Measurements from ENCODE around the gene PKDCC.
"Not testable (repeated sequence)": the region's sequence is repeated elsewhere in the genome, so short reads cannot be mapped to it uniquely, and the experiment has no call there.

Gene PKDCC

GRCh38 chr2:42077343-42077742 lies 29.5 kb downstream of the PKDCC start:
- H3K18ac ChIP-seq (ENCODE audit: low read length), result no peak overlapping the region
- no peaks in the 10 kb centered on the region for H3K79me2 ChIP-seq (ENCODE audit: control insufficient read depth, insufficient read depth, low read length)
- no peak overlapping the region for H3K23ac ChIP-seq (ENCODE audit: low read length)
- H3K36me3 ChIP-seq (ENCODE audit: control insufficient read depth, insufficient read depth, low read length), result no peaks in the 10 kb centered on the region
- H2AK5ac ChIP-seq (ENCODE audit: low read length), result no peak overlapping the region
- H3K4me1 ChIP-seq (ENCODE audit: control insufficient read depth, low read depth, low read length), result no peaks in the 10 kb centered on the region
- no peak overlapping the region for H3K27ac ChIP-seq (ENCODE audit: low read depth, low read length)
- H3K4ac ChIP-seq (ENCODE audit: low read depth, low read length), result no peak overlapping the region
- no peak overlapping the region for H3K9ac ChIP-seq (ENCODE audit: low read length)
- H3K56ac ChIP-seq (ENCODE audit: low read length), result no peak overlapping the region
- no peak overlapping the region for H4K8ac ChIP-seq (ENCODE audit: low read depth, low read length)
- no peak overlapping the region for H3K4me3 ChIP-seq (ENCODE audit: low read length)
- no peak overlapping the region for H2BK15ac ChIP-seq (replicated peaks; ENCODE audit: low read depth)
- no CpG with 5 or more reads among the region's 2 CpGs for WGBS (ENCODE audit: extremely low coverage, insufficient coverage, low lambda C conversion rate)
- no peaks in the 10 kb centered on the region for H3K27me3 ChIP-seq (ENCODE audit: insufficient read depth, low read length, poor library complexity)
- DNase-seq, result no peak
- no peak overlapping the region for H3K4me2 ChIP-seq (ENCODE audit: low read length)
- no peak overlapping the region for H2BK5ac ChIP-seq (ENCODE audit: low read length)
- no peaks in the 10 kb centered on the region for H3K79me1 ChIP-seq (ENCODE audit: low read length)
- no peak overlapping the region for H2BK120ac ChIP-seq (ENCODE audit: low read depth, low read length)
- H4K5ac ChIP-seq (ENCODE audit: low read length), result no peak overlapping the region

GRCh38 chr2:42079737-42080287 lies 32.0 kb downstream of the PKDCC start:
- WGBS (ENCODE audit: extremely low coverage, insufficient coverage, low lambda C conversion rate), result 100% methylated on average over 1 of the region's 3 CpGs
- Histone ChIP-seq H3K27me3 (ENCODE audit: insufficient read depth, low read length, poor library complexity) (no peaks in the 10 kb centered on the region), H3K4me3 (ENCODE audit: low read length) (no peak overlapping the region), H3K4ac (ENCODE audit: low read depth, low read length) (no peak overlapping the region), H3K9ac (ENCODE audit: low read length) (no peak overlapping the region), H2AK5ac (ENCODE audit: low read length) (no peak overlapping the region), H2BK120ac (ENCODE audit: low read depth, low read length) (no peak overlapping the region), H3K56ac (ENCODE audit: low read length) (no peak overlapping the region), H3K23ac (ENCODE audit: low read length) (no peak overlapping the region), H3K4me2 (ENCODE audit: low read length) (no peak overlapping the region), H2BK5ac (ENCODE audit: low read length) (no peak overlapping the region), H3K27ac (ENCODE audit: low read depth, low read length) (no peak overlapping the region), H4K5ac (ENCODE audit: low read length) (no peak overlapping the region), H2BK15ac (replicated peaks; ENCODE audit: low read depth) (no peak overlapping the region), H3K18ac (ENCODE audit: low read length) (no peak overlapping the region), H3K36me3 (ENCODE audit: control insufficient read depth, insufficient read depth, low read length) (no peaks in the 10 kb centered on the region), H3K79me1 (ENCODE audit: low read length) (no peaks in the 10 kb centered on the region), H4K8ac (ENCODE audit: low read depth, low read length) (no peak overlapping the region), H3K79me2 (ENCODE audit: control insufficient read depth, insufficient read depth, low read length) (no peaks in the 10 kb centered on the region), H3K4me1 (ENCODE audit: control insufficient read depth, low read depth, low read length) (no peaks in the 10 kb centered on the region)
- no peak for DNase-seq

GRCh38 chr2:42081151-42081550 lies 33.3 kb downstream of the PKDCC start:
- H3K36me3 ChIP-seq (ENCODE audit: control insufficient read depth, insufficient read depth, low read length); H3K27ac ChIP-seq (ENCODE audit: low read depth, low read length); H3K79me1 ChIP-seq (ENCODE audit: low read length); H3K23ac ChIP-seq (ENCODE audit: low read length); H3K79me2 ChIP-seq (ENCODE audit: control insufficient read depth, insufficient read depth, low read length); H2AK5ac ChIP-seq (ENCODE audit: low read length); H4K8ac ChIP-seq (ENCODE audit: low read depth, low read length); H4K5ac ChIP-seq (ENCODE audit: low read length); H3K4ac ChIP-seq (ENCODE audit: low read depth, low read length); H3K9ac ChIP-seq (ENCODE audit: low read length); H2BK120ac ChIP-seq (ENCODE audit: low read depth, low read length); H3K27me3 ChIP-seq (ENCODE audit: insufficient read depth, low read length, poor library complexity); H3K56ac ChIP-seq (ENCODE audit: low read length); H3K4me3 ChIP-seq (ENCODE audit: low read length); H3K18ac ChIP-seq (ENCODE audit: low read length); DNase-seq; H3K4me2 ChIP-seq (ENCODE audit: low read length); H2BK5ac ChIP-seq (ENCODE audit: low read length); H2BK15ac ChIP-seq (replicated peaks; ENCODE audit: low read depth); H3K4me1 ChIP-seq (ENCODE audit: control insufficient read depth, low read depth, low read length): not testable (repeated sequence)
- WGBS (ENCODE audit: extremely low coverage, insufficient coverage, low lambda C conversion rate), result no CpG with 5 or more reads among the region's 4 CpGs

GRCh38 chr2:42082016-42082415 lies 34.2 kb downstream of the PKDCC start:
- no CpG with 5 or more reads among the region's 2 CpGs for WGBS (ENCODE audit: extremely low coverage, insufficient coverage, low lambda C conversion rate)
- no peaks in the 10 kb centered on the region for H3K4me1 ChIP-seq (ENCODE audit: control insufficient read depth, low read depth, low read length)

GRCh38 chr2:42084231-42084671 lies 36.4 kb downstream of the PKDCC start:
- DNase-seq, result no peak

More at GRCh38 chr2:42082016-42082415, 34.2 kb downstream of the PKDCC start:
- Histone ChIP-seq H2BK120ac (ENCODE audit: low read depth, low read length) (no peak overlapping the region), H3K4me2 (ENCODE audit: low read length) (no peak overlapping the region), H2BK15ac (replicated peaks; ENCODE audit: low read depth) (no peak overlapping the region), H3K79me2 (ENCODE audit: control insufficient read depth, insufficient read depth, low read length) (no peaks in the 10 kb centered on the region), H3K27ac (ENCODE audit: low read depth, low read length) (no peak overlapping the region), H3K79me1 (ENCODE audit: low read length) (no peaks in the 10 kb centered on the region), H3K56ac (ENCODE audit: low read length) (no peak overlapping the region), H2BK5ac (ENCODE audit: low read length) (no peak overlapping the region), H2AK5ac (ENCODE audit: low read length) (no peak overlapping the region), H3K4me3 (ENCODE audit: low read length) (no peak overlapping the region), H3K9ac (ENCODE audit: low read length) (no peak overlapping the region), H3K23ac (ENCODE audit: low read length) (no peak overlapping the region), H3K18ac (ENCODE audit: low read length) (no peak overlapping the region), H3K4ac (ENCODE audit: low read depth, low read length) (no peak overlapping the region), H4K8ac (ENCODE audit: low read depth, low read length) (no peak overlapping the region), H3K27me3 (ENCODE audit: insufficient read depth, low read length, poor library complexity) (no peaks in the 10 kb centered on the region), H3K36me3 (ENCODE audit: control insufficient read depth, insufficient read depth, low read length) (no peaks in the 10 kb centered on the region), H4K5ac (ENCODE audit: low read length) (no peak overlapping the region)
- no peak for DNase-seq

GRCh38 chr2:42085070-42085469 lies 37.2 kb downstream of the PKDCC start:
- H3K27ac ChIP-seq (ENCODE audit: low read depth, low read length); H3K4me3 ChIP-seq (ENCODE audit: low read length); H3K56ac ChIP-seq (ENCODE audit: low read length); H3K79me1 ChIP-seq (ENCODE audit: low read length); H3K27me3 ChIP-seq (ENCODE audit: insufficient read depth, low read length, poor library complexity); H4K5ac ChIP-seq (ENCODE audit: low read length); DNase-seq; H3K79me2 ChIP-seq (ENCODE audit: control insufficient read depth, insufficient read depth, low read length); H3K4ac ChIP-seq (ENCODE audit: low read depth, low read length); H3K4me2 ChIP-seq (ENCODE audit: low read length); H2AK5ac ChIP-seq (ENCODE audit: low read length); H3K4me1 ChIP-seq (ENCODE audit: control insufficient read depth, low read depth, low read length); H2BK5ac ChIP-seq (ENCODE audit: low read length); H4K8ac ChIP-seq (ENCODE audit: low read depth, low read length); H3K18ac ChIP-seq (ENCODE audit: low read length); H3K36me3 ChIP-seq (ENCODE audit: control insufficient read depth, insufficient read depth, low read length); H2BK15ac ChIP-seq (replicated peaks; ENCODE audit: low read depth); H3K9ac ChIP-seq (ENCODE audit: low read length); H2BK120ac ChIP-seq (ENCODE audit: low read depth, low read length); H3K23ac ChIP-seq (ENCODE audit: low read length): not testable (repeated sequence)
- no CpG with 5 or more reads among the region's 4 CpGs for WGBS (ENCODE audit: extremely low coverage, insufficient coverage, low lambda C conversion rate)

More at GRCh38 chr2:42084231-42084671, 36.4 kb downstream of the PKDCC start:
- no peak overlapping the region for H3K4me2 ChIP-seq (ENCODE audit: low read length)
- WGBS (ENCODE audit: extremely low coverage, insufficient coverage, low lambda C conversion rate), result no CpG with 5 or more reads among the region's 6 CpGs
- H3K56ac ChIP-seq (ENCODE audit: low read length), result no peak overlapping the region
- H2BK15ac ChIP-seq (replicated peaks; ENCODE audit: low read depth), result no peak overlapping the region
- H2BK5ac ChIP-seq (ENCODE audit: low read length), result no peak overlapping the region
- H3K9ac ChIP-seq (ENCODE audit: low read length), result no peak overlapping the region
- H4K8ac ChIP-seq (ENCODE audit: low read depth, low read length), result no peak overlapping the region
- H3K36me3 ChIP-seq (ENCODE audit: control insufficient read depth, insufficient read depth, low read length), result no peaks in the 10 kb centered on the region
- no peaks in the 10 kb centered on the region for H3K79me2 ChIP-seq (ENCODE audit: control insufficient read depth, insufficient read depth, low read length)
- no peak overlapping the region for H3K4me3 ChIP-seq (ENCODE audit: low read length)
- no peaks in the 10 kb centered on the region for H3K27me3 ChIP-seq (ENCODE audit: insufficient read depth, low read length, poor library complexity)
- no peaks in the 10 kb centered on the region for H3K79me1 ChIP-seq (ENCODE audit: low read length)
- no peak overlapping the region for H2AK5ac ChIP-seq (ENCODE audit: low read length)
- H3K18ac ChIP-seq (ENCODE audit: low read length), result no peak overlapping the region
- H3K23ac ChIP-seq (ENCODE audit: low read length), result no peak overlapping the region
- H3K27ac ChIP-seq (ENCODE audit: low read depth, low read length), result no peak overlapping the region
- H3K4ac ChIP-seq (ENCODE audit: low read depth, low read length), result no peak overlapping the region
- H2BK120ac ChIP-seq (ENCODE audit: low read depth, low read length), result no peak overlapping the region
- H4K5ac ChIP-seq (ENCODE audit: low read length), result no peak overlapping the region
- no peaks in the 10 kb centered on the region for H3K4me1 ChIP-seq (ENCODE audit: control insufficient read depth, low read depth, low read length)
